HCT116 (cell line): ENCODE measurements around the gene MLXIPL. TPM values are rescaled to one million over a fixed set of nuclear protein-coding genes. Genes with fewer than 3 reads are reported as not detected.

Experiments
- ATAC-seq: fragments of 200-7000 bp; cut with Tn5 transposase; 2 replicates; pipeline ENCODE4 v1.9.1; 2020; ENCODE audit warnings: mild to moderate bottlenecking, moderate library complexity
- BruUV-seq: library from RNA; stranded (reverse); fragments of 400-500 nt; replicated peaks from 2 replicates; lab custom pipeline; 2021; lab: Mats Ljungman, UMichigan
- CTCF ChIA-PET: fragments of 300-600 bp; sonication (Branson Sonifier 250); formaldehyde crosslinking; loops from one replicate; lab custom pipeline; 2021; ENCODE audit warnings: antibody characterized with exemption; lab: Charles Lee
- POLR2A ChIA-PET: fragments of 300-600, 350-600 bp; sonication (Branson Sonifier 250); formaldehyde crosslinking; loops from one replicate; lab custom pipeline; 2021; ENCODE audit warnings: antibody characterized with exemption; lab: Charles Lee
- RAD21 ChIA-PET, 2 experiments: fragments of 300-600 bp; sonication (Branson Sonifier 250); formaldehyde crosslinking; loops; one replicate each; lab custom pipeline; 2023; ENCODE audit warnings: low total read pairs in 2 of 2; ENCODE audit not compliant: uncharacterized antibody in 2 of 2, unreplicated experiment in 2 of 2, low non-redundant PET in 1 of 2; lab: Charles Lee
- DNase-seq: peaks from one replicate; pipeline ENCODE4 v3.0.0-alpha.2; 2010; ENCODE audit warnings: low read depth, low spot score
- H2AFZ ChIP-seq: fragments of 200-600 bp; shearing (Covaris generic), sonication (generic); 2 replicates; pipeline ENCODE4 v1.6.1; 2017; ENCODE audit warnings: low read depth, mixed run types, mixed read lengths, antibody characterized with exemption, low read length; ENCODE audit not compliant: poor library complexity, severe bottlenecking
- H3K27ac ChIP-seq: 2 replicates; pipeline ENCODE4 v1.5.1; 2012; ENCODE audit warnings: low read depth, low read length
- H3K27me3 ChIP-seq: fragments of 200-600 bp; sonication (generic); 2 replicates; pipeline ENCODE4 v1.6.1; 2016; ENCODE audit warnings: mixed run types, low read length, mixed read lengths; ENCODE audit not compliant: insufficient read depth
- H3K36me3 ChIP-seq, 2 experiments: fragments of 200-500 bp in 1 of 2; fragments of 200-600 bp in 1 of 2; sonication (Bioruptor generic) in 1 of 2; sonication (generic) in 1 of 2; 2 replicates each; pipeline versions ENCODE4 v1.5.1 to v1.6.1; 2014 to 2016; ENCODE audit warnings: low read length in 2 of 2, inconsistent platforms in 1 of 2, mixed read lengths in 1 of 2, mixed run types in 1 of 2; ENCODE audit not compliant: insufficient read depth in 2 of 2, control insufficient read depth in 1 of 2
- H3K4me1 ChIP-seq, 2 experiments: fragments of 200-600 bp in 1 of 2; sonication (generic) in 1 of 2; 2 replicates each; pipeline versions ENCODE4 v1.5.1 to v1.6.1; 2012 to 2017; ENCODE audit warnings: low read length in 2 of 2, inconsistent platforms in 1 of 2, mild to moderate bottlenecking in 1 of 2, mixed read lengths in 1 of 2, mixed run types in 1 of 2, moderate library complexity in 1 of 2; ENCODE audit not compliant: insufficient read depth in 2 of 2, control insufficient read depth in 1 of 2
- H3K4me2 ChIP-seq: fragments of 200-600 bp; sonication (generic); 2 replicates; pipeline ENCODE4 v1.6.1; 2017; ENCODE audit warnings: mixed run types, low read length, mixed read lengths
- H3K4me3 ChIP-seq, 2 experiments: fragments of 200-600 bp in 1 of 2; sonication (generic) in 1 of 2; replicated peaks in 1 of 2; 2 replicates each; pipeline ENCODE4 v1.5.1; 2011 to 2016; ENCODE audit warnings: low read length in 2 of 2, control low read depth in 1 of 2, low read depth in 1 of 2, mild to moderate bottlenecking in 1 of 2, mixed read lengths in 1 of 2, mixed run types in 1 of 2
- H3K79me2 ChIP-seq: fragments of 200-600 bp; sonication (generic); 2 replicates; pipeline ENCODE4 v1.6.1; 2017; ENCODE audit warnings: mild to moderate bottlenecking, mixed run types, low read length, moderate library complexity, mixed read lengths; ENCODE audit not compliant: insufficient read depth
- H3K9ac ChIP-seq: fragments of 200-600 bp; sonication (generic); 2 replicates; pipeline ENCODE4 v1.6.1; 2016; ENCODE audit warnings: low read length, mixed read lengths
- H3K9me2 ChIP-seq: fragments of 200-600 bp; sonication (generic), shearing (Covaris generic); 2 replicates; pipeline ENCODE4 v1.6.1; 2017; ENCODE audit warnings: mixed run types, mild to moderate bottlenecking, moderate library complexity; ENCODE audit not compliant: insufficient read depth
- H3K9me3 ChIP-seq, 2 experiments: fragments of 200-500 bp in 1 of 2; fragments of 200-600 bp in 1 of 2; sonication (Bioruptor generic) in 1 of 2; sonication (generic) in 1 of 2; 2 replicates each; pipeline ENCODE4 v1.6.1; 2014 to 2017; ENCODE audit warnings: low read length in 2 of 2, mixed read lengths in 2 of 2, inconsistent platforms in 1 of 2, low read depth in 1 of 2, mild to moderate bottlenecking in 1 of 2, mixed run types in 1 of 2, moderate library complexity in 1 of 2; ENCODE audit not compliant: control insufficient read depth in 1 of 2, insufficient read depth in 1 of 2
- H4K20me1 ChIP-seq: fragments of 200-600 bp; sonication (generic), shearing (Covaris generic); 2 replicates; pipeline ENCODE4 v1.6.1; 2017; ENCODE audit warnings: mixed run types, mild to moderate bottlenecking, moderate library complexity; ENCODE audit not compliant: insufficient read depth
- CTCF ChIP-seq, 3 experiments: fragments of 200-600 bp in 1 of 3; sonication (generic) in 1 of 3; IDR thresholded peaks in 2 of 3; conservative IDR thresholded peaks in 1 of 3; 2 replicates each; pipeline ENCODE4 v1.5.1; 2012 to 2017; ENCODE audit warnings: low read depth in 2 of 3, low read length in 2 of 3, antibody characterized with exemption in 1 of 3, borderline replicate concordance in 1 of 3, control low read depth in 1 of 3, mild to moderate bottlenecking in 1 of 3, mixed read lengths in 1 of 3, mixed run types in 1 of 3, moderate library complexity in 1 of 3; ENCODE audit not compliant: insufficient read depth in 1 of 3
- EZH2phosphoT487 ChIP-seq: fragments of 200-600 bp; IDR thresholded peaks from 2 replicates; pipeline ENCODE4 v1.6.1; 2018; ENCODE audit warnings: antibody characterized with exemption, borderline replicate concordance
- JUND ChIP-seq: IDR thresholded peaks from 2 replicates; pipeline ENCODE4 v1.6.1; 2012
- MAX ChIP-seq: IDR thresholded peaks from 2 replicates; pipeline ENCODE4 v1.6.1; 2012
- POLR2A ChIP-seq: IDR thresholded peaks from 2 replicates; pipeline ENCODE4 v1.7.0; 2011; ENCODE audit warnings: borderline replicate concordance; ENCODE audit not compliant: insufficient read depth, insufficient read length; ENCODE audit errors: extremely low read depth
- POLR2AphosphoS5 ChIP-seq: IDR thresholded peaks from 2 replicates; pipeline ENCODE4 v1.6.1; 2011; ENCODE audit warnings: mild to moderate bottlenecking, low read depth, low read length, moderate library complexity
- RAD21 ChIP-seq: IDR thresholded peaks from 2 replicates; pipeline ENCODE4 v1.6.1; 2012; ENCODE audit warnings: low read depth, mild to moderate bottlenecking
- REST ChIP-seq: IDR thresholded peaks from 2 replicates; pipeline ENCODE4 v1.6.1; 2012; ENCODE audit warnings: low read depth
- SIN3A ChIP-seq: IDR thresholded peaks from 2 replicates; pipeline ENCODE4 v1.6.1; 2012; ENCODE audit warnings: low read depth
- SRF ChIP-seq: IDR thresholded peaks from 2 replicates; pipeline ENCODE4 v1.6.1; 2012; ENCODE audit warnings: low read depth
- TCF7L2 ChIP-seq: IDR thresholded peaks from 2 replicates; pipeline ENCODE4 v1.7.0; 2011; ENCODE audit warnings: borderline replicate concordance, inconsistent platforms; ENCODE audit not compliant: insufficient read depth, insufficient read length; ENCODE audit errors: extremely low read depth
- YY1 ChIP-seq: IDR thresholded peaks from 2 replicates; pipeline ENCODE4 v1.6.1; 2011; ENCODE audit warnings: low read length, low read depth, moderate library complexity, mild to moderate bottlenecking; ENCODE audit not compliant: insufficient replicate concordance; ENCODE audit errors: extremely low read depth
- ZFX ChIP-seq: fragments of 450-650 bp; IDR thresholded peaks from 2 replicates; pipeline ENCODE4 v1.6.1; 2017
- intact Hi-C: fragments of 100-400 bp; cut with micrococcal nuclease; formaldehyde crosslinking; loops from 2 replicates; pipeline ENCODE4 v1.10.0; 2022
- total RNA-seq: library from RNA; stranded (reverse); gene quantifications from one replicate; pipeline ENCODE4 v1.2.1, GENCODE V29; 2021; ENCODE audit not compliant: unreplicated experiment

MLXIPL gene
- total RNA-seq, 1 experiment from 2014 or later: 79.4 TPM

- no peak for ATAC-seq
- Histone ChIP-seq H3K27ac (no peak overlapping the region), H3K9me2 (no peaks in the 10 kb centered on the region), H2AFZ (no peak overlapping the region), H3K79me2 (peaks cover 6% of the 10 kb centered on the region; the same call in 1 of the 2 replicates), H3K4me2 (no peak overlapping the region), H4K20me1 (no peaks in the 10 kb centered on the region), H3K4me3 (no peak overlapping the region), H3K9me3 (no peaks in the 10 kb centered on the region), H3K4me1 (peaks cover 28 to 63% of the 10 kb centered on the region in 2 experiments), H3K27me3 (no peaks in the 10 kb centered on the region), H3K36me3 (no peaks in the 10 kb centered on the region), H3K9ac (no peak overlapping the region)
- no peak for DNase-seq
- TF ChIP-seq REST: no peak
- no peak for TF ChIP-seq SRF
- no peak for TF ChIP-seq TCF7L2
- TF ChIP-seq YY1: no peak
- TF ChIP-seq SIN3A: no peak
- no peak for TF ChIP-seq EZH2phosphoT487
- TF ChIP-seq JUND: no peak
- TF ChIP-seq POLR2A: no peak
- TF ChIP-seq RAD21: no peak
- TF ChIP-seq CTCF (IDR thresholded peaks at IDR 0.05 in 2 of 3, conservative IDR thresholded peaks at IDR 0.05 in 1 of 3; ENCODE audit: borderline replicate concordance in 1 of 3, insufficient read depth in 1 of 3, low read depth in 2 of 3, low read length in 2 of 3): no peak
- TF ChIP-seq ZFX: no peak
- no peak for TF ChIP-seq MAX
- TF ChIP-seq POLR2AphosphoS5: no peak
- RAD21 ChIA-PET: no interaction called here
- POLR2A ChIA-PET: interaction anchor here (1.3 kb wide), 1 partner anchor 110 kb away, joined by 3 read pairs; the partner anchor contains the start of gene ABHD11
- no TSS peak for BruUV-seq
- intact Hi-C loops: loop anchor here (10.0 kb wide), 1 partner anchor 226 kb away; no protein-coding TSS in a partner anchor
- CTCF ChIA-PET: interaction anchor here (1.3 to 1.7 kb wide), 5 partner anchors 11 to 111 kb away, joined by 3 to 9 read pairs (median 6); no protein-coding TSS in a partner anchor
These were observed 4.2 kb upstream of the MLXIPL start for GRCh38 chr7:73628504-73628903.
